NK-92 (cell line): Measurements from ENCODE around the gene GTF2F2.
"Not testable (repeated sequence)": the region's sequence is repeated elsewhere in the genome, so short reads cannot be mapped to it uniquely, and the experiment has no call there.

Experiments
- DNase-seq: peaks from one replicate; lab custom pipeline; 2025; ENCODE audit not compliant: unreplicated experiment; lab: John Stamatoyannopoulos, UW

GTF2F2 gene

GRCh38 chr13:45178349-45179162, 58.2 kb downstream of the GTF2F2 start:
- no peak for DNase-seq

DNA sequence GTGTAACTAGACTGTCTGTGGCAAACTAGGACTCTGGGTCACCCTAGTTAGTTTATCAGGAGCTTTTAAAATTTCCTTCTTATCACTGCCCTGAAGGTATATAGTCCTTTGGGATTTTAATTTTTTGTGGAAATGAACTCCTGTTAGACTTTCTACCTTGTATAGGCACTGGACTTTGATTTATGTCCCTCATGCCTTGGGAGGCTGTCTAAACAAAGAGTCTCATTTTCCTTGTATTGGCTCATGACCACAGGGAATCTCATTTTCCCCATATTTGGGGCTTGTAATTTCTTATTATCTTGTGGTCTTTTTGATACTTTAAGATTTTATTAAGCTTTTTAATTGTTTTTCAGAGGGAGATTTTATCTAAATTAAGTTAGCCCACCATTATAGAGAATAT, 59.1 kb downstream of the GTF2F2 start:
- no peak for DNase-seq

DNA sequence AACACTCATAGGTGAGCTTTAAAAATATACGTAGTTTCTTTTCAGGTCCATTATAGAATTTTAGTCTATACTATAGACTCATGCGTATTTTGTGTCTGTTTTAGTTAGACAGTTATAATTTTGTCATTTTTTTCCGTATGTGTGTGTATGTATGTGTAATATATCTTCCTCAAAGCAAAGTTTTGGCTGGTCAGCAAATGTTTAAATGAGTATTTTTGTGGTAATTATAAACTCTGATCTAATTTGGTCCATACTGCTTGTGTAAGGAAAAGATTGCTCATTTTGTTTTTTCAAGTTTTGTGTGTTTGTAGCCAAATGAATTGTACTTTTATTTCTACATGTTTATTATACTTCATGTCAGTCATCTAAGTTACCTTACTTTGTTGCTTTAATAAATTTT, 60.0 kb downstream of the GTF2F2 start:
- no peak for DNase-seq

GRCh38 chr13:45180713-45181601, 60.6 kb downstream of the GTF2F2 start:
- no peak for DNase-seq

DNA sequence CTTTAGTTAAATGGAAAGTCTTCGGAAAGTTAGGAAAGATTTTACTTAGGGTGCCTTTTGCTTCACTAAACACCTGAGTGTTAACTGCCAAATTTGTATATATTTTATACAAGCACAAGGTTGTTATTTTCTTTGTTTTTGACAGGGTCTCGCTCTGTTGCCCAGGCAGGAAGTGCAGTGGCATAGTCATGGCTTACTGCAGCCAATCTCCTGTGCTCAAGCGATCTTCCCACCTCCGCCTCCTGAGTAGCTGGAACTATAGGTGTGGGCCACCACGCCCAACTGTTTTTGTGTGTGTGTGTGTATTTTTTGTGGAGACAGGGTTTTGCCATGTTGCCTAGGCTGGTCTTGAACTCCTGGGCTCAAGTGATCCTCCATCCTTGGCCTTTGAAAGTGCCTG, 64.4 kb downstream of the GTF2F2 start:
- DNase-seq = no peak

DNA sequence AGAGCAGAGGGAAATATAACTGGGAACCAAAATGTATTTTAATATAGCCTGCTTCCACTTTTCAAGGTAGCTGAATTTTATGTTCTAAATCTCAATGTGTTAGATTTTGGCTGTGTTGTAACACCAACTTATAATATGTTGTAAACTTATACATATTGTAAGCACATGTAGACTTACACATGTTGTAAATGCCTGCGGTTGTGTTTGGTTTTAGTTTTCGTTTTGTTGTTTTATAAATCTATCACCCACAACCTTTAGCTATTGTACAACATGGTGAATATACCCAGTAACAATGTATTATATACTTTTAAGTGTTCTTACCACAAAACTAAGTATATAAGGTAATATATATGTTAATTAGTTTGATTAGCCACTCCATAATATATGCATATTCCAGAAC, 65.0 kb downstream of the GTF2F2 start:
- DNase-seq = no peak

GRCh38 chr13:45189077-45189476, 68.8 kb downstream of the GTF2F2 start:
- not testable (repeated sequence) for DNase-seq

DNA sequence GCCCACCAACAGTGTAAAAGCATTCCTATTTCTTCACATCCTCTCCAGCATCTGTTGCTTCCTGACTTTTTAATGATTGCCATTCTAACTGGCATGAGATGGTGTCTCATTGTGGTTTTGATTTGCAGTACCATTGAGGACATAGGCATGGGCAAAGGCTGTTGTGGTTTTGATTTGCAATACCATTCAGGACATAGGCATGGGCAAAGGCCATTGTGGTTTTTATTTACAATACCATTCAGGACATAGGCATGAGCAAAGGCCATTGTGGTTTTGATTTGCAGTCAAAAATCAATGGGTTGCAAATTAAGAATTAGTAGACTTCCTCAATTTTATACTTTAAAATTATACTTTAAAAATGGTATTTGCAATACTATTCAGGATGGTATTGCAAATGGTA, 69.2 kb downstream of the GTF2F2 start:
- not testable (repeated sequence) for DNase-seq

- DNase-seq = no peak
These were observed 71.6 kb downstream of the GTF2F2 start for GRCh38 chr13:45191874-45192273.

- DNase-seq = no peak
These were observed 74.0 kb downstream of the GTF2F2 start for GRCh38 chr13:45194081-45194939.

DNA sequence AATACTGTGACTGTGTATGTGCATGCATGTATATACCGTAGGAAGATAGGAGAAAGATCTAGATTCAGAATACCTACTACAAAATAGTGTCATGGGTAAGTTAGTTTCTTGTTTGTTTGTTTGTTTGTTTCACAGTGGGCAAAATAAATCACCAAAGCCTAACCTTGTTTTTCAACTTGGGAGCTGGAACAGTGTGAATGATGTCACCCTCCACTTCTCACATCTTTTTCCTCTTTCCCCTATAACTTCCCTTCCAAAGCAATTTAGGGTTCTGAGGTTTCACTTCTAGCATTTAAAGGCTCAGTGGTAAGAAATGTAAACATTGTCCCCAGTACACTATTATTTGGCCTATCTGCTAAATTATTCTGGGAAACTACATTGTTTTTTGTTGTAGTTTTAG, 75.1 kb downstream of the GTF2F2 start:
- DNase-seq = no peak

GRCh38 chr13:45196096-45196495, 75.8 kb downstream of the GTF2F2 start:
- no peak for DNase-seq

- DNase-seq = no peak
These were observed 76.3 kb downstream of the GTF2F2 start for GRCh38 chr13:45196622-45197021.

- no peak for DNase-seq
These were observed 77.7 kb downstream of the GTF2F2 start for GRCh38 chr13:45198041-45198440.

- no peak for DNase-seq
These were observed 78.6 kb downstream of the GTF2F2 start for GRCh38 chr13:45198924-45199323.

- no peak for DNase-seq
These were observed 79.4 kb downstream of the GTF2F2 start for GRCh38 chr13:45199711-45200110.

- no peak for DNase-seq
These were observed 80.5 kb downstream of the GTF2F2 start, which contains the start of gene KCTD4 for GRCh38 chr13:45200701-45201232. Gene KCTD4, minus strand, starts transcription at chr13:45201045. Its CDS starts 6,478 bp downstream, at chr13:45194567.

- no peak for DNase-seq
These were observed 84.8 kb downstream of the GTF2F2 start for GRCh38 chr13:45205124-45205523.

DNA sequence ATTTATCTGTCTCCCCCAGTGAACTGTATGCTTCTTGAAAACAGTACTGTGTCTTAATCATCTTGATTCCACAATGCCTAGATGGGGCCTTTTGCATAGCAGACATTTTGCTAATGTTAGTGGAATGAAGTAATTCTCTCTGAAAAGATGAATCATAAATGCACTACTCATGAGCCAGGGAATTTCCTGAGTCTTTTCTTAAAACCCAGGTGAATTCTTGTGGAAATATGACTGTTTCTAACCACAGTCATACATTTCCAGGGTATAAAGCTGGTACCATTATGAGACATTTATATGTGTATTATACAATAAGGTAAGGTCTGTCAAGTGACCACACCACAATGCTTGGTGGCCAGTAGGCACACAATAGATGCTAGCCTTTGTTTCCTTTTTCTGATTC, 86.0 kb downstream of the GTF2F2 start:
- DNase-seq = no peak

DNA sequence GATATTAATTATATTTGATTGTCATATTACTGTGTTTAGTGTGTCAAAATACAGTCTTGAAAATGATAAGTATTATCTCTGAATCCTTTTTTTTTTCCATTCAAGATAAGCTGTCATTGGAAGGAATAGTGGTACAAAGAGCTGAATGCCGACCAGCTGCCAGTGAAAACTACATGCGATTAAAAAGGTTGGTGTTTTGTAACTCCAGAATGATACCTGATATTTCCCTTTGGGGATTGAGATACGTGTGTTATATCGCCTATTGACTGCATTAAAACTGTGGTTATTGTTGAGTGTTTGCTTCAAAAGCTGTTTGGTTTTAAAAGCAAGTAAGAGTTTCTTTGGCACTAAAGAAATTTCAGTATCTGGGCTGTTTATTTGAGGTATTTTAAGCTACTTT, 87.0 kb downstream of the GTF2F2 start:
- DNase-seq = no peak

- DNase-seq = no peak
These were observed 87.8 kb downstream of the GTF2F2 start for GRCh38 chr13:45208132-45208531.
